Measurements from ENCODE around the gene STMND1. TPM values are rescaled to one million over a fixed set of nuclear protein-coding genes. Genes with fewer than 3 reads are reported as not detected.

The STMND1 gene
- 4.9 TPM for total RNA-seq
- long read RNA-seq, partial matches to known transcripts: 1 of 6 reads
- long read RNA-seq, other reads (novel, unspliced or antisense): 0 of 6 reads

GRCh38 chr6:17101422-17102257, at the start of gene STMND1:
Gene STMND1, plus strand, starts transcription at chr6:17102050. Its CDS starts 208 bp downstream, at chr6:17102258.
- ATAC-seq: peak; percentile 62 to 85
- peak; percentile 64 for DNase-seq
- H3K27ac ChIP-seq: no peak within 1 kb of the TSS

GRCh38 chr6:17054647-17055046, 47.2 kb upstream of the STMND1 start:
- no peak for TF ChIP-seq CTCF (IDR thresholded peaks at IDR 0.05)

More at GRCh38 chr6:17101422-17102257, at the start of gene STMND1:
- Histone ChIP-seq H3K36me3 (no peaks in the 10 kb centered on the region), H3K27me3 (ENCODE audit: low read depth) (peaks cover 24% of the 10 kb centered on the region), H3K9me3 (no peaks in the 10 kb centered on the region), H3K4me3 (peak within 1 kb of the TSS; percentile 50), H3K4me1 (peaks cover 11% of the 10 kb centered on the region)
- intact Hi-C loops (cut with DNase I): no loop called here
- TF ChIP-seq CTCF (IDR thresholded peaks at IDR 0.05): no peak

GRCh38 chr6:17057322-17057721, 44.5 kb upstream of the STMND1 start:
- H3K9me3 ChIP-seq: no peaks in the 10 kb centered on the region
- H3K4me1 ChIP-seq: no peaks in the 10 kb centered on the region
- TF ChIP-seq CTCF (IDR thresholded peaks at IDR 0.05): no peak
- no peak overlapping the region for H3K27ac ChIP-seq
- H3K36me3 ChIP-seq: no peaks in the 10 kb centered on the region
- DNase-seq (no peak), ATAC-seq (no peak)
- no peaks in the 10 kb centered on the region for H3K27me3 ChIP-seq (ENCODE audit: low read depth)
- no peak overlapping the region for H3K4me3 ChIP-seq
- intact Hi-C loops (cut with DNase I): no loop called here

More at GRCh38 chr6:17054647-17055046, 47.2 kb upstream of the STMND1 start:
- no peaks in the 10 kb centered on the region for H3K36me3 ChIP-seq
- DNase-seq (no peak), ATAC-seq (peak in 1 of 2 donors; percentile 21)
- no peaks in the 10 kb centered on the region for H3K9me3 ChIP-seq
- no peak overlapping the region for H3K27ac ChIP-seq
- H3K27me3 ChIP-seq (ENCODE audit: low read depth): no peaks in the 10 kb centered on the region
- no peaks in the 10 kb centered on the region for H3K4me1 ChIP-seq
- intact Hi-C loops (cut with DNase I): no loop called here
- H3K4me3 ChIP-seq: no peak overlapping the region

DNA sequence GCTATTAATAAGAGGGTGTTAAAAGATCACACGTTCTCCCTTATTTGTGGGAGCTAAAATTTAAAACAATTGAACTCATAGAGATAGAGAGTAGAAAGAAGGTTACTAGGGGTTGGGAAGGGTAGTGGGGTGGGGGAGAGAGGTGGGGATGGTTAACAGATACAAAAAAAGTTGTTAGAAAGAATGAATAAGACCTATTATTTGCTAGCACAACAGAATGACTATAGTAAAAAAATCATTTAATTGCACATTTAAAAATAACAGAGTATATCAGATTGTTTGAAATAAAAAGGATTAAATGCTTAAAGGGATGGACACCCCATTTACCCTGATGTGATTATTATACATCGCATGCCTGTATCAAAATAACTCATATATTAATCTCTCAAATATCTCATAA, 43.3 kb upstream of the STMND1 start:
- H3K27me3 ChIP-seq (ENCODE audit: low read depth): no peaks in the 10 kb centered on the region
- DNase-seq: no peak
- no peaks in the 10 kb centered on the region for H3K9me3 ChIP-seq
- TF ChIP-seq CTCF (IDR thresholded peaks at IDR 0.05): no peak
- H3K27ac ChIP-seq: no peak overlapping the region
- H3K36me3 ChIP-seq: no peaks in the 10 kb centered on the region
- intact Hi-C loops (cut with DNase I): no loop called here
- H3K4me1 ChIP-seq: no peaks in the 10 kb centered on the region
- H3K4me3 ChIP-seq: no peak overlapping the region
- ATAC-seq: no peak

DNA sequence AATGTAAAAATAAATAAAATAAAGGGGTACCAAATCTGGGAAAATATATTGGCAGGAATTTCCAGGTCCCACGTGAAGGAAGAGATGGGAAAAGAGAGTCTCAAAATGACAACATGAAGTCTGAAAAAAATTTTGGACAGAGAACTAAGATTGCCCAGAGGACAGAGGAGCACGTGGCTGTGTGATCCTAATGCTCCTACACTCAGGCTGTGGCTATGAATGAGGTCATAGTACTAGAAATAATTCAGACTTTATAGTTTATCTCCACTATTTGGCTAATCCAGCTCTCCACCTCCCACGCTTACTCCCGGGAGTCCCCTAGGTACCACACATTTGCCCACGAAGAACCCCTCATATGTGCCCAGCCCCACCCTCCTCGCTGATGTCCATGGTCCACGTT, 42.8 kb upstream of the STMND1 start:
- no peak overlapping the region for H3K27ac ChIP-seq
- H3K27me3 ChIP-seq (ENCODE audit: low read depth): no peaks in the 10 kb centered on the region
- no peaks in the 10 kb centered on the region for H3K4me1 ChIP-seq
- intact Hi-C loops (cut with DNase I): no loop called here
- no peaks in the 10 kb centered on the region for H3K36me3 ChIP-seq
- H3K9me3 ChIP-seq: no peaks in the 10 kb centered on the region
- no peak for TF ChIP-seq CTCF (IDR thresholded peaks at IDR 0.05)
- DNase-seq: no peak
- ATAC-seq: no peak
- no peak overlapping the region for H3K4me3 ChIP-seq

Measured in lower lobe of right lung (tissue), 2 donors.